Stimulated activated CD4-positive, alpha-beta T cell treated with anti-CD3 and anti-CD28 coated beads, Interleukin-1b, Interleukin-23, amount 100 ng/mL, for 1 hour (primary cell): ENCODE data around the gene SLIT2.

Experiments used
- DNase-seq, 2 donors: peaks; one replicate each; pipeline ENCODE4 v3.0.0-alpha.2; 2020; ENCODE audit warnings: low read depth in 2 of 2

Gene SLIT2

DNA sequence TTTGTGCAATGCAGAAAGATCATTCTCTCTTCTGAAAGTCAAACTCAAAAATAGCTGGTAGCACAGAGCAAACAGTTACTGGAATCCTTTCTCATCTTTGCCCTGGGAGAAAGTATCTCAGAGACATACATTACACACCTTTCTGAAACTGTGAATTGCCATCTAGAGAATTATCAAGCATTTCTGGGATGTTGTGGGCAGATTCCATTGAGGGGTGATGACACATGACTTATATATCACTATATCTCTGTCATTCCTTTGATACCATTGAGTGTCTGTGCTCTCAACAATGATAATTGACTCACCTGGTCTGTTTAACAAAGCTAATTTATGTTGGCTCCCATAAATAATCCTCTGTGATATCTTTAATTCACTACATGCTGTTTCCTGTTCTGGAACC lies 13.0 kb downstream of the SLIT2 start:
- DNase-seq = no peak

GRCh38 chr4:20265726-20266125 lies 14.0 kb downstream of the SLIT2 start:
- DNase-seq = no peak

- DNase-seq = no peak
These were observed 14.7 kb downstream of the SLIT2 start for GRCh38 chr4:20266215-20267082.

DNA sequence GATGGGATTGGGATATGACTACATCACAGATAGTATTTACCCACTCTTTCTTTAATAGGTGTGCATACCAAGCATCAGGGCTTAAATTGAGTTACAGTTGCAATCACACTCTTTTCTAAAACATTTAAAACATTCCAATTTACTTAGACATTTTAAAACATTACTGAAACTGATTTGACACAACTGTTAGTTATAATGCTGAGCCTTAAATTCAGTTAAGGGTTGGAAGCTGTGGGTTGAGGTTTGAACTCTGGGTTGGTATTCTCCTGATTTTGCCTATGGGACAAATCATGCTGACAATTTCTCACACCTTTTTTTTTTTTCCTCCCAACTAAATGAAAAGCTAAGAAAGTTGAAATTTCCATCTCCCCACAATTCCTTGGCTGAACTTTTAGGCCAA lies 16.3 kb downstream of the SLIT2 start:
- no peak for DNase-seq

GRCh38 chr4:20269320-20269719 lies 17.6 kb downstream of the SLIT2 start:
- DNase-seq = no peak

- DNase-seq = no peak
These were observed 20.2 kb downstream of the SLIT2 start for GRCh38 chr4:20271950-20272349.

GRCh38 chr4:20272411-20272872 lies 20.7 kb downstream of the SLIT2 start:
- DNase-seq = no peak

DNA sequence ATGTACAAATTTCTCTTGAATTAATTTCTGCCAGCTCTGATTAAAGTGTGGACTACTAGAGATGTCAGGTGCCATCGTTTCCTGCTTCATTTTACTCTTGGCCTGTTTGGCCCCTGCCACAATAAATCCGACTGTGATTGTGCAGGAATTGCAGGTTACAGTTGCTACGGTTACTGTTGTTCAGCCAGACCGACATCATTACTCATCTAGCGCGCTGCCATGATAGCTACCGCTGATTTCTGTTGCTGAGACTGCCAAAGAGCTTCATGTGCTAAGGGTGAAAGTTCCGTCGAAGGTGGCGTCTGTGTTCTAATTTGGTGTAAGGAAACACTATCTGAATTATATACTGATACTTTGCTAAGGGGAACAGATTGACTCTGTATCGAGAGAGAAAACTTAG lies 22.1 kb downstream of the SLIT2 start:
- no peak for DNase-seq

- DNase-seq = no peak
These were observed 25.1 kb downstream of the SLIT2 start for GRCh38 chr4:20276848-20277247.

- DNase-seq = no peak
These were observed 26.5 kb downstream of the SLIT2 start for GRCh38 chr4:20278195-20278594.

DNA sequence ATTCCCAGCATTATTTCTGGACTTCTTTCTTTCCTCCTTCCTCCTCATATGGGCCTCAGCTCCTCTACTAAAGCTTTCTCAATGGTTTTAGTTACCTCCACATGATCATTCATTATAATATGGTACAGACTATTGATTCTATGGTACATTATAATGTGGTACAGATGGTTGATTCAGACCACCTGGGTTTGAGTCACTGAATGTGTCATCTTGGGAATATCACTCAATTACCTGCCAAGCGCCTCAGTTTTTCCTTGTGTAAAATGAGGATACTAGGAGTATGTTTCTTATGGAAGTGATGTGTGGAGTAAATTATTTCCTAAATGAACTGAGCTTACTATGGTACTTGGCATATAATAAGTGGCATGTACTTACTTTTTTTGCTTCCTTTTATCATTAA lies 27.7 kb downstream of the SLIT2 start:
- DNase-seq = no peak

GRCh38 chr4:20281453-20281852 lies 29.7 kb downstream of the SLIT2 start:
- DNase-seq = no peak

DNA sequence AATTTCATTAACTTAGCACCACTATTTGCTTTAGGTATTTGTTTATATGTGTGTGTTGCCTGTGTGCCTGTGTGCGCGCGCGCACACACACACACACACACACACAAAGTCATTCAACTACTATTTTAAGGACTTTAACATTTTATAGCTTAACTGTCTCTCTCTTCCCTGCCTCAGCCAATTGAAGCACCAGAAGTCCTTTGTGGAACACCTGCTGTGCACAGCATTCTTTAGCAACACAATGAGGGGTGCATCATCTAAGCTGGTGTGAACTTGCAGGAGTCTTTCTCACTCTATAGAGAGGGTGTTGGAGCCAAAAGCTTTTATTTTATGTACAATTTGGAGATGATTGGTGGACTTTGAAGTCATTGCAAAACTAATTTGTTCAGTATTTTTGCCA lies 31.3 kb downstream of the SLIT2 start:
- no peak for DNase-seq

DNA sequence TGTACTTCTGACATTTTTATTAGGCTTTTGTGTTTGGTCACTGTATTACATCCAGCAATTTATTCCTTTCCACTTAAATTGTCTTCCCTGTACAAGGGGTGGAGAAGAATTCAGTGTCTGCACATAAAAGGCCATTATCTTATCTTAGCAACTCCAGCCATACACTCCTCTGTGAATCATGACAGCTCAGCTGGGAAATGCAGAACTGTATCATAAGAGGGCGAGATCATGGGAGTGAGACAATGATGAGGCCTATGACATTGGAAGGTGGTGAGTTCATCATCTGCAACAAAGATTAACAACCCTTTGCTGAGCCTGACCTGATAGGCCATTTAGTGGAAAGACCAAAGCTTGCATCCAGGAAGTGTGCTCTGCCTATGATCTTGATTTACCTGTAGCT lies 33.3 kb downstream of the SLIT2 start:
- no peak for DNase-seq

DNA sequence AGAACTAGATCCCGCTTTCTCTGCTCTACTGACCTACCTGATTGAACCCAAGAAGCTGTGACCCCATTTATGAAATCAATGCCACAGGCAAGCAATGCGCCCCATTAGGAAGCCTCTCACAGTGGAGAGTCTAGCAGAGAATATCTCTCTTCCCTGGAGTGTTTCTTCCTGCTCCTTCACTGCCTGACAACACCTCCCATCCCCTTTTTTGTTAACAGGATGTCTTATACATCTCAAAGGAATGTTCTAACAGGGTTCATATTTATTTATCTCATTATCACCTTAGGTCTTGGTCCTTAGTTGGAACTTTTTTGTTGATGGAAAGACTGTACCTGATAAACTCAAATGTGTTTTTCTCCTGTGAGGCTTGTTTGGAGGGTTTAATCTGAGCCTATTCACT lies 35.5 kb downstream of the SLIT2 start:
- DNase-seq = no peak

- DNase-seq = no peak
These were observed 36.4 kb downstream of the SLIT2 start for GRCh38 chr4:20288047-20288650.

DNA sequence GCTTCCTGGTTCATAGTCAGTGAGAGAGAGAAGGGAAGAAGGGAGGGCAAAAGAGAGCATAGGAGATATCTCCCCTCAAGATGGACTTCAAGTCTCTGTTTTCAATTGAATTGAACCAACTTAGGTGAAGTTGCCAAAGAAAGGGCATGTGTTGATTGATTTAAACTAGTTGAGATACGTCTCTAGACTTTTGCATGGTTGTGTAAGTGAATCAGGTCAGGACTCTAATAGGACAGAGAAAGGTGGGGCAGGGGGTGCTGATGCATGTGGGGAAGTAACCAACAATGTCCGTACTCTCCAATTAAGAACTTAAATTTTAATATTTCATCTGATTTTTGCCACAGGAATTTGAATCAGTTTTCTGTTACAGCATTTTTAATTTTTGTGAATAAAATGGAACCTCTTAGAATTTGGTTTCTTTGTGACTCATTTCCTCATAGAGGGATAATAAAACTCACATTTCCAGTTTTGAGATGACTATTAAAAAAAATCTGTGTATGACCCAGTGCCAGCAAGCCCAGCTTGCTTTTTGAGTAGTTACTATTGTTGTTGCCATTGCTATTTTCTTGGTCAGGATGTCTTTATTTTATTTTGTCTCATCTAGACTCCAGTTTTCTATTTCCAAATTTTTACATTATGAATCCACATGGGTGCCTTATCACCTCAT lies 37.3 kb downstream of the SLIT2 start:
- no peak for DNase-seq

DNA sequence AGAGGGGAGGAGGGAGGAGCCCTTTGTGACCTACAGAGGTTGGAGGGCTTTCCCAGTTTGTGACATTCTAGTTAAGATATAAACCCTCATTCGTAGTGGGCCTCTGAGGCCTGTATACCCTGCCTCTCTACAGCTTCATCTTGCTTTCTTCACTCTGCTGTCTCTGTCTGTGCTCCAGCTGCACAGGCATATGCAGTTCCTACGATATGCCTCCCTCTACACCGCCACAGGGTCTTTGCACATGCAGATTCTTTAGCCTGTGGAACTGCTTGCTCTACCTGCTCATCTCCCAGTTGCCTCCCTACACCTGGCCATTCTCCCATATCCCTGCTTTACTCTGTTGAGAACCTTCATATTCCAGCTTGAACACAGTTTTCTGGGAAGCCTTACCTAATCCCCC lies 38.1 kb downstream of the SLIT2 start:
- no peak for DNase-seq

GRCh38 chr4:20292739-20293138 lies 41.0 kb downstream of the SLIT2 start:
- DNase-seq = no peak

GRCh38 chr4:20297261-20297660 lies 45.6 kb downstream of the SLIT2 start:
- DNase-seq = no peak

- DNase-seq = no peak
These were observed 46.1 kb downstream of the SLIT2 start for GRCh38 chr4:20297783-20298182.

- no peak for DNase-seq
These were observed 46.8 kb downstream of the SLIT2 start for GRCh38 chr4:20298455-20298854.

DNA sequence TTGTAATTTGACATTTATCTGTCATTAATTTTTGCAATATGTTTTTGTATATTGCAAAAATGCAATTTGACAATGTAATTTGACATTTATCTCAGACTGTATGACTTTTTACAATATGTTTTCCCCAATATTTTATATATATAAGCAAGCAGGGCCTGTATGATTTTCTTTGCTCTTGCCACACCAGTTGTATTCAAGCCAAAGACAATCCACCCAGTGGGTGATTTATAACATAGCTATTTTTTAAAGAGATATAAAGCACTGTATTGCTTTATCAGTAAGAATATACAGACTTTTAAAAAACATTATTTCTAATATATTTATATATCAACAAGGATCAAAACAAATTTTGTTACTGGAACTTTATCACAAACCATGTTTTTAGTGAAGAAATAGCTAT lies 47.3 kb downstream of the SLIT2 start:
- no peak for DNase-seq
